BE2C (cell line): Measurements from ENCODE around the gene TMEM132C.

ENCODE experiments used
- DNase-seq: peaks from one replicate; pipeline ENCODE4 v3.0.0-alpha.2; 2020
- H3K27me3 ChIP-seq: fragments of 250-450 bp; sonication (Bioruptor Pico); 2 replicates; pipeline ENCODE4 v1.5.1; 2020; ENCODE audit warnings: mild to moderate bottlenecking
- H3K36me3 ChIP-seq: fragments of 250-450 bp; sonication (Bioruptor Pico); 2 replicates; pipeline ENCODE4 v1.5.1; 2020; ENCODE audit warnings: mild to moderate bottlenecking
- H3K4me1 ChIP-seq: fragments of 250-450 bp; sonication (Bioruptor Pico); 2 replicates; pipeline ENCODE4 v1.5.1; 2020
- H3K4me3 ChIP-seq: 2 replicates; pipeline ENCODE4 v1.5.1; 2011; ENCODE audit warnings: low read depth, low read length
- H3K9me3 ChIP-seq: fragments of 250-450 bp; sonication (Bioruptor Pico); 2 replicates; pipeline ENCODE4 v1.5.1; 2020
- CTCF ChIP-seq: IDR thresholded peaks from 2 replicates; pipeline ENCODE4 v1.5.1; 2012; ENCODE audit warnings: mild to moderate bottlenecking, low read depth, low read length

The TMEM132C gene

GRCh38 chr12:128644664-128645296 lies 377.8 kb downstream of the TMEM132C start:
- Histone ChIP-seq H3K4me3 (no peak overlapping the region), H3K9me3 (no peaks in the 10 kb centered on the region), H3K4me1 (no peaks in the 10 kb centered on the region), H3K27me3 (no peaks in the 10 kb centered on the region), H3K36me3 (no peaks in the 10 kb centered on the region)
- DNase-seq: no peak
- TF ChIP-seq CTCF: peak; percentile 50

- Histone ChIP-seq H3K36me3 (no peaks in the 10 kb centered on the region), H3K4me1 (no peaks in the 10 kb centered on the region), H3K4me3 (no peak overlapping the region), H3K27me3 (no peaks in the 10 kb centered on the region), H3K9me3 (no peaks in the 10 kb centered on the region)
- no peak for DNase-seq
- no peak for TF ChIP-seq CTCF
Observed at GRCh38 chr12:128649902-128650301, 382.9 kb downstream of the TMEM132C start.

- Histone ChIP-seq H3K9me3 (no peaks in the 10 kb centered on the region), H3K4me3 (no peak overlapping the region), H3K27me3 (no peaks in the 10 kb centered on the region), H3K4me1 (no peaks in the 10 kb centered on the region), H3K36me3 (no peaks in the 10 kb centered on the region)
- DNase-seq: no peak
- TF ChIP-seq CTCF: no peak
Observed at GRCh38 chr12:128652136-128652751, 385.3 kb downstream of the TMEM132C start.

- no peak for DNase-seq
- H3K4me1 ChIP-seq: no peaks in the 10 kb centered on the region
- no peaks in the 10 kb centered on the region for H3K27me3 ChIP-seq
- no peaks in the 10 kb centered on the region for H3K36me3 ChIP-seq
- H3K4me3 ChIP-seq: no peak overlapping the region
- no peaks in the 10 kb centered on the region for H3K9me3 ChIP-seq
- TF ChIP-seq CTCF: no peak
Observed at GRCh38 chr12:128654468-128654867, 387.5 kb downstream of the TMEM132C start.

GRCh38 chr12:128657378-128657777 lies 390.4 kb downstream of the TMEM132C start:
- Histone ChIP-seq H3K4me1 (no peaks in the 10 kb centered on the region), H3K9me3 (no peaks in the 10 kb centered on the region), H3K4me3 (no peak overlapping the region), H3K27me3 (no peaks in the 10 kb centered on the region), H3K36me3 (no peaks in the 10 kb centered on the region)
- no peak for DNase-seq
- no peak for TF ChIP-seq CTCF

GRCh38 chr12:128660532-128661225 lies 393.7 kb downstream of the TMEM132C start:
- no peak for DNase-seq
- Histone ChIP-seq H3K4me3 (no peak overlapping the region), H3K9me3 (no peaks in the 10 kb centered on the region; the same call in 1 of the 2 replicates), H3K27me3 (no peaks in the 10 kb centered on the region), H3K36me3 (no peaks in the 10 kb centered on the region), H3K4me1 (no peaks in the 10 kb centered on the region)
- TF ChIP-seq CTCF: no peak
